GM12873 (cell line): ENCODE data around the gene EEF1AKMT2.

Experiments used
- TF ChIP-seq, protein P1 (sequence below): IDR thresholded peaks from 2 replicates; pipeline ENCODE4 v1.5.1; 2012; ENCODE audit warnings: low read depth, mild to moderate bottlenecking, moderate library complexity, low read length, control low read depth; ENCODE audit not compliant: insufficient read depth; ENCODE audit errors: missing control alignments

EEF1AKMT2 gene

DNA sequence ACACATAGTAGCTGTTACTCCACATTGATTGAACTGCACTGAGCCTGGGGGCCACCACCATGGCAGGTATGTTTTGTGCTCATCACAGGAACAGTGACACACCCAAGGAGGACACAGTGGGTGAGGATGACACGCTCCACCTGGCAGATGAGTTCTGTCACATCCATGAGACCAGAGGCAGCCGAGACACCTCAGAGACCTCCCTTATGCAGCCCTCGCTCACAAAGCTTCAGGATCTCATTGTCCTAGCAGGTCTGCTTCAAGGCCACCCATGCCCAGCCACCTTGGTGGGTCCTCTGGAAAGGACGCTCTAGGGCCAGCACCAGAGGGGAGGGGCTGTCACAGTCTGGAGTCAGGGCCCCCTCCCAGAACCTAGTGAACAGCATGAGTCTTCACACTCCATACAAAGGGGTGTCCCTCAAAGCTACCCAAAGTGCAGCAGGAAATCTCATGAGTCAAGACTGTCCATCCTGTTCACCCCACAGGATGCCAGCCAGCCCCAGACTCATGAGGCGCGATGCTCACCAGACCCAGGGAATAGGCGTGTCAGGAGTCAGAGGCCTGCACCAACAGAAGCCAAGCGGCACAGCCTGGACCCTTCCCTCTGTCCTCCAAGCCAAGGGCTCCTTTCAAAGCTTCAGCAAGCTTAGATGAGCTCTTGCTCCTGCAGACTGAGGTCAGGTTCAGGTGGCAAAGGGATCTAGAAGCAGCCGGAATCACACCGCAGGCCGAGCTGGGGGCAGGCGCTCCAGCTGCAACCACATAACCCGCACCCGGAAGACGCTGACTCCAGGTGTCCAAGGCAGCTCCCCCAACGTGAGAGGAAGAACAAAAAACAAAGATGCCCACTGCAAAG lies 57.1 kb downstream of the EEF1AKMT2 start:
- TF ChIP-seq, protein P1, sequence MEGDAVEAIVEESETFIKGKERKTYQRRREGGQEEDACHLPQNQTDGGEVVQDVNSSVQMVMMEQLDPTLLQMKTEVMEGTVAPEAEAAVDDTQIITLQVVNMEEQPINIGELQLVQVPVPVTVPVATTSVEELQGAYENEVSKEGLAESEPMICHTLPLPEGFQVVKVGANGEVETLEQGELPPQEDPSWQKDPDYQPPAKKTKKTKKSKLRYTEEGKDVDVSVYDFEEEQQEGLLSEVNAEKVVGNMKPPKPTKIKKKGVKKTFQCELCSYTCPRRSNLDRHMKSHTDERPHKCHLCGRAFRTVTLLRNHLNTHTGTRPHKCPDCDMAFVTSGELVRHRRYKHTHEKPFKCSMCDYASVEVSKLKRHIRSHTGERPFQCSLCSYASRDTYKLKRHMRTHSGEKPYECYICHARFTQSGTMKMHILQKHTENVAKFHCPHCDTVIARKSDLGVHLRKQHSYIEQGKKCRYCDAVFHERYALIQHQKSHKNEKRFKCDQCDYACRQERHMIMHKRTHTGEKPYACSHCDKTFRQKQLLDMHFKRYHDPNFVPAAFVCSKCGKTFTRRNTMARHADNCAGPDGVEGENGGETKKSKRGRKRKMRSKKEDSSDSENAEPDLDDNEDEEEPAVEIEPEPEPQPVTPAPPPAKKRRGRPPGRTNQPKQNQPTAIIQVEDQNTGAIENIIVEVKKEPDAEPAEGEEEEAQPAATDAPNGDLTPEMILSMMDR: no peak

DNA sequence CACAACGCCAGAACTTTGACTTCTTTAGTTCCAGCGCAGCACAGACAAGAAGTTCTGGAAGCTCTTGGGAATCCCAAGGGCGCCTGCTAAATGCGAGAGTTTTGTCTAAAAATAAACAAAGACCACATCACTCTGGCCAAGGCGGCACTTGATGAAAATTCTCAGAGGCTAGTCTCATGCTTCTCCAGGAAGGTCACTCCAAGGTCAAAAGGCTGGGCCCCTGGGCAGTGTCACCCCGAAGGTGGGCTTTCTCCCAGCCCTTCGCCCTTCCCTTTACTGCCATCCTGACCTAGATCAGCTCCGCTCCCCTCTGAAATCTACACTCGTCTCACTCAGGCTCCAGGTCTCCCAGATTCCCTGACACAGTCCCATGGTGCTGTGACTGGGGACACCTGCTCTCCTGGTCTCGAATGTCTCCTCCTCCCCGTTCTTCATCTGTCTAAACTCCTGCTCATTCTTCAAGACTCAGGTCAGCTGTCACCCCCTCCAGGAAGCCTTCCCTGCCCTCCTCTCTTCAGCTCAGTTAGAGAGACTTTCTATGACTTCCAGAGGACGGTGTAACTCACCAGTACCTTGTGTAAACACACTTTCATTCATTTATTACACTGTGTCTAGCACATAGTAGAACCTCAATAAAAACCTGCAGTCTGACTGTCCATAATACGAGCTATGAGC lies 58.0 kb downstream of the EEF1AKMT2 start:
- TF ChIP-seq, protein P1: no peak

DNA sequence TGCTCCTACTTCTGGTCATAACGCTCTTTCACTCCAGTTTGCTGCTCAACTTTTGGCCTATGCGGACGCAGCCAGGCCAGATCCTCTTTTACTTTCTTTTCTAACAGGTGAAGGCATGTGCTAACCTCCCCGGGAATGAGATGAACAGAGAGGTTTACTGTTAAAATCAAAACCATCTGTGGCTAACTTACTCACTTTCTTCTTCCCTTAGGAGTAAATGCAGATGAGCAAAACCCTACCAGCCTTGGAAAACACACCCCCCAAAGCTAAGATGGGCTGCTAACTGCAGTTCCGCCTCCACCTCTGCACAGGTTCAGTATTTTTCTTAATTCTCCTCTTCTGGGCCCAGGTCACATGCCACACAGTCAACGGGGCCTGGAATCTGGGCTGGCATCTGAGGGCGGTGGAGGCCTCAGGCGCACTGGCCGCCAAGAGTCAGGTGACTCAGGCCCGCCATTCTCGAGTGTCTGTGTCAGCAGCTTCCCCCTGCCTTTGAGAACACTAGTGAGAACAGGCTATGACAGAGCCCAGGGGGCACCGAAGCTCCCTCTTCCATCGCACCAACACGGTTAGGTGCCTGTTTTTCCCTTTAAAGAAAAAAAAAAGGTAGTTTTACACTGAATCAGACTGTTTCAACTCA lies 58.6 kb downstream of the EEF1AKMT2 start:
- TF ChIP-seq, protein P1: no peak

DNA sequence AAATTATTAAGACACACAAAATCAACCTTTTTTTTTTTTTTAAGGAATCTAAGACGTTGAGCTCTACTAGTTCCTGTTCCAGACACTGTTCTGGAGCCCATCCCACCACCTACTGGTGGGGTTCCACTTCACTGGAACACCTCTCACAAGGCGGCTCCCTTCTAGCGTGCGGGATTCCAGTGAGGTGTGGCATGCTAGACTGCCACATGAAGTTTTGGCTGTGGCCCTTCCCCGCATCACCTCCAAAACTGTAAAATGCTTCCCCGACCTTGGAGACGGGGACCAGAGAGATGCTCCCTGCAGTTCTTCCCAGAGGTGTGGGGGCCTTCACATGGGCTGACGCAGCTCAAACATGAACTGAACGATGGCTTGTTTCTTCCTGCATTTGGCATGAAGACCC lies 60.1 kb downstream of the EEF1AKMT2 start:
- TF ChIP-seq, protein P1: no peak

DNA sequence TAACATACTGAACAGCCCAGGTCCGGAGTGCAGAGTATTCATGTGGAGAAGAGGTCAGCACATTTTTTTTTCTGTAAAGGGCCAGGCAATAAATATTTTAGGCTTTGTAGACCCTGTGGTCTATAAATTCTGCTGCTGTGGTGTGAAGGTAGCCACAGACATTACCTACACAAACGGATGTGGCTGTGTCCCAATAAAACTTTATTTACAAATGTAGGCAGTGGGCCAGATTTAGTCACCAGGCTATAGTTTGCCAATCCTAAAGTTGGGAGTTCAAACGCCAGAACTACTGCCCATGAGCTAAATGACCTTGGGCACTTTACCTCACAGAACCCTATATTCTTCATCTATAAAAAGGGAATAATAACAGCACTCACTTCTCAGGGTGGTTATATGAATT lies 60.9 kb downstream of the EEF1AKMT2 start:
- TF ChIP-seq, protein P1: no peak

DNA sequence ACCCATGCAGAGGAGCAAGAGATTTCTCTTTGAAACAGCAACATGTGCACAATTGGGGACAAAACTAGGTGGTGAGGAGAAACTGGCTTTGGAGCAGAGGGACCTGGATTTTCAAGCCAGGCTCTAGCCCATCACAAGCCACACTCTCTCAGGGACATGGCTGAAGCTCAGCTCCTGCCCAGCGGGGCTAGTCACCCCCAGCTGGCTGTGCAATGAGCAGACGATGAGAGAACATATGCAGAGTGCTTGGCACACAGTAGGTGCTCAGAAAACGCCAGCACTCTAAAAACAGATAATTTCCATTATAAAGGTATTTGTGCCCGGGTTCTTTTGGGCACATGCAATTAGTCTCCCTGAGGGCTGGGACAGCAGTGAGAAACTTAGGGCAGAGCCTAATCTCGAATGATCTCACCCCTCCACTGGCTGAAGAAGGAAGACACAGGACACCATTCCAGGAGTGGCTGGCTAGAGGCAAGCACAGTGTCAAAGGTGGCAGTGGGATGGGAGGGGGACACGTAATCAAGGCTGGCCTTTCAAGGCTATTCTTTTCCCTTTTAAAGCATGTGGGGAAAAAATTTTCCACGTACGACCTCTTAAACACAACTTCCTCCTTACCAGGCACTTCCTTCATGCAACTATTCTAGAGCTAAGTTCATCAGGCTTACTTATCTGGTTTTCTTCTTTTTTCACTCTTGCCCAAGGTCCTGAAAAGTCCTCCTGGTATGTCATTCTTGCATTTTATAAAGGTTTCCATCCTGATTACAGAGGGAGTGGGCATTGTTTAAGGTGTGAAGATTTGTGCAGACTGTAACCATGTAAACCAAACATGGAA lies 62.6 kb downstream of the EEF1AKMT2 start:
- TF ChIP-seq, protein P1: no peak
